Stomach smooth muscle (tissue), 2 donors: Measurements from ENCODE around the gene DPEP2.
A peak's percentile ranks its signal among the peaks of the same experiment; 100 is the strongest.
"Not testable (repeated sequence)": the region's sequence is repeated elsewhere in the genome, so short reads cannot be mapped to it uniquely, and the experiment has no call there.

Experiments used
- H3K27ac ChIP-seq: one replicate; pipeline ENCODE4 v1.7.0; 2013; ENCODE audit warnings: mild to moderate bottlenecking, low read length, inconsistent platforms
- H3K27me3 ChIP-seq, 2 donors: one replicate each; pipeline ENCODE4 v1.7.0; 2013; ENCODE audit warnings: low read length in 2 of 2; ENCODE audit not compliant: insufficient read depth in 2 of 2, control insufficient read depth in 1 of 2
- H3K36me3 ChIP-seq, 2 donors: one replicate each; pipeline ENCODE4 v1.7.0; 2013; ENCODE audit warnings: low read length in 2 of 2; ENCODE audit not compliant: control insufficient read depth in 2 of 2, insufficient read depth in 2 of 2
- H3K4me1 ChIP-seq: one replicate; pipeline ENCODE4 v1.7.0; 2013; ENCODE audit warnings: low read length; ENCODE audit not compliant: control insufficient read depth, insufficient read depth
- H3K4me3 ChIP-seq, 2 donors: one replicate each; pipeline ENCODE4 v1.7.0; 2013; ENCODE audit warnings: low read length in 2 of 2
- H3K9ac ChIP-seq, 2 donors: one replicate each; pipeline ENCODE4 v1.7.0; 2013; ENCODE audit warnings: low read length in 2 of 2, mild to moderate bottlenecking in 1 of 2
- H3K9me3 ChIP-seq, 2 donors: one replicate each; pipeline ENCODE4 v1.7.0; 2013; ENCODE audit warnings: low read length in 2 of 2; ENCODE audit not compliant: control insufficient read depth in 2 of 2
- donor health status: healthy.
- donor health status: Pancreatic carcinoma.

Gene DPEP2, protein sequence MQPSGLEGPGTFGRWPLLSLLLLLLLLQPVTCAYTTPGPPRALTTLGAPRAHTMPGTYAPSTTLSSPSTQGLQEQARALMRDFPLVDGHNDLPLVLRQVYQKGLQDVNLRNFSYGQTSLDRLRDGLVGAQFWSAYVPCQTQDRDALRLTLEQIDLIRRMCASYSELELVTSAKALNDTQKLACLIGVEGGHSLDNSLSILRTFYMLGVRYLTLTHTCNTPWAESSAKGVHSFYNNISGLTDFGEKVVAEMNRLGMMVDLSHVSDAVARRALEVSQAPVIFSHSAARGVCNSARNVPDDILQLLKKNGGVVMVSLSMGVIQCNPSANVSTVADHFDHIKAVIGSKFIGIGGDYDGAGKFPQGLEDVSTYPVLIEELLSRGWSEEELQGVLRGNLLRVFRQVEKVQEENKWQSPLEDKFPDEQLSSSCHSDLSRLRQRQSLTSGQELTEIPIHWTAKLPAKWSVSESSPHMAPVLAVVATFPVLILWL

GRCh38 chr16:67998779-67999688, at the start of gene DPEP2:
Gene DPEP2, minus strand, starts transcription at chr16:67999484. Its CDS starts 6,272 bp downstream, at chr16:67993212.
- not testable (repeated sequence) for H3K9ac ChIP-seq, H3K27me3 ChIP-seq, H3K4me1 ChIP-seq, H3K27ac ChIP-seq, H3K36me3 ChIP-seq, H3K9me3 ChIP-seq
- peak within 1 kb of the TSS in 1 of 2 donors; percentile 15 for H3K4me3 ChIP-seq

- no peaks in the 10 kb centered on the region for H3K9me3 ChIP-seq
- no peak overlapping the region for H3K27ac ChIP-seq
- H3K9ac ChIP-seq, result no peak overlapping the region
- H3K4me1 ChIP-seq, result no peaks in the 10 kb centered on the region
- H3K4me3 ChIP-seq, result no peak overlapping the region
- peaks cover 12 to 18% of the 10 kb centered on the region in 2 donors for H3K36me3 ChIP-seq
- no peaks in the 10 kb centered on the region for H3K27me3 ChIP-seq
Measured at GRCh38 chr16:68047987-68048386, 48.7 kb upstream of the DPEP2 start.

DNA sequence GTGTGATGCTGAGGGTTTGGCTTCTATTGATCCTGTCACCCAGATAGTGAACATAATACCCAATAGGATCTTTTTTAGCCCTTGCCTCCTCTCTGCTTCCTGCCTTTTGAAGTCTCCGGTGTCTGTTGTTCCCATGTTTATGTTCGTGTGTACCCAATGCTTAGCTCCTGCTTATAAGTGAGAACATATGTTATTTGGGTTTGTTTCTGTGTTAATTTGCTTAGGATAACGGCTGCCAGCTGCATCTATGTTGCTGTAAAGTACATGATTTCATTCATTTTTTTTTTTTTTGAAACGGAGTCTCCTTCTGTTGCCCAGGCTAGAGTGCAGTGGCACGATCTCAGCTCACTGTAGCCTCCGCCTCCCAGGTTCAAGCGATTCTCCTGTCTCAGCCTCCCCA, 46.8 kb upstream of the DPEP2 start:
- no peak overlapping the region for H3K9ac ChIP-seq
- H3K27ac ChIP-seq, result no peak overlapping the region
- H3K27me3 ChIP-seq, result no peaks in the 10 kb centered on the region
- H3K9me3 ChIP-seq, result no peaks in the 10 kb centered on the region
- no peaks in the 10 kb centered on the region for H3K4me1 ChIP-seq
- H3K36me3 ChIP-seq, result peaks cover 8 to 16% of the 10 kb centered on the region in 2 donors
- no peak overlapping the region for H3K4me3 ChIP-seq

- no peak overlapping the region for H3K4me3 ChIP-seq
- peaks cover 5% of the 10 kb centered on the region for H3K4me1 ChIP-seq
- H3K27me3 ChIP-seq, result no peaks in the 10 kb centered on the region
- no peaks in the 10 kb centered on the region for H3K9me3 ChIP-seq
- H3K27ac ChIP-seq, result no peak overlapping the region
- H3K36me3 ChIP-seq, result peaks cover 0 to 6% of the 10 kb centered on the region in 2 donors
- no peak overlapping the region for H3K9ac ChIP-seq
Measured at GRCh38 chr16:68041783-68042182, 42.5 kb upstream of the DPEP2 start.

DNA sequence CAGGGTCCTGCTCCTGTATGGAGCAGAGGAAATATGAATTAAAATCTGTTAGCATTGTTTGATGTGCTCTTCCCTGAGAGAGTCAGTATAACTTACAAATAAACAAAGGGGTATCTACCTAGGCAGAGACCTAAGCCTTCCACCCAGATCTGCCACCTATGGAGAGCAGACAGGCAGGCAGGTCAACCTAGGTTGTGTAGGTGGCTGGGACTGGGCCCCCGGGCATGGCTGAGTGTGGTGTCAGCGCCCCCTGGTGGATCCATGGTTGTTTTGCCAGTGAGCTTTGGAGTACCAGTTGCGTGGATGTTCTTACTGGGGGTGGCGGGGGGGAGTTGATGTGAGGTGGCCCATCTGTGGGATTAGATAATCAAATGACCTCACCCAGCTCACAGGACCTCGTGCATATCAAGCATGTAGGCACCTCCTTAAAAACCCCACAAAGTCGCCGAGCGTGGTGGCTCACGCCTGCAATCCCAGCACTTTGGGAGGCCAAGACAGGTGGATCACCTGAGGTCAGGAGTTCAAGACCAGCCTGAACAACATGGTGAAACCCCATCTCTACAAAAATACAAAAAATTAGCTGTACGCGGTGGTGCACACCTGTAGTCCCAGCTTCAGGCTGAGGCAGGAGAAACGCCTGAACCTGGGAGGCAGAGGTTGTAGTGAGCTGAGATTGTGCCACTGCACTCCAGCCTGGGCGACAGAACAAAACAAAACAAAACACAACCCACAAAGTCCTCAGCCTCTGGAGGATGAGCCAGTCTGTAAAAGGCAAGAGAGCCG, 41.4 kb upstream of the DPEP2 start:
- Histone ChIP-seq H3K27ac (no peak overlapping the region), H3K9ac (no peak overlapping the region), H3K27me3 (no peaks in the 10 kb centered on the region), H3K9me3 (no peaks in the 10 kb centered on the region), H3K4me1 (peaks cover 5% of the 10 kb centered on the region), H3K36me3 (peaks cover 0 to 6% of the 10 kb centered on the region in 2 donors), H3K4me3 (no peak overlapping the region)

- no peak overlapping the region for H3K9ac ChIP-seq
- H3K27me3 ChIP-seq, result no peaks in the 10 kb centered on the region
- H3K36me3 ChIP-seq, result peaks cover 0 to 6% of the 10 kb centered on the region in 2 donors
- peaks cover 5% of the 10 kb centered on the region for H3K4me1 ChIP-seq
- H3K4me3 ChIP-seq, result no peak overlapping the region
- H3K27ac ChIP-seq, result no peak overlapping the region
- no peaks in the 10 kb centered on the region for H3K9me3 ChIP-seq
Measured at GRCh38 chr16:68037841-68038597, 38.7 kb upstream of the DPEP2 start.

- Histone ChIP-seq H3K9me3 (no peaks in the 10 kb centered on the region), H3K27me3 (no peaks in the 10 kb centered on the region), H3K4me1 (no peaks in the 10 kb centered on the region), H3K9ac (no peak overlapping the region), H3K27ac (no peak overlapping the region), H3K36me3 (peaks cover 0 to 6% of the 10 kb centered on the region in 2 donors), H3K4me3 (no peak overlapping the region)
Measured at GRCh38 chr16:68035227-68035626, 35.9 kb upstream of the DPEP2 start.

GRCh38 chr16:68033101-68033500, 33.8 kb upstream of the DPEP2 start:
- Histone ChIP-seq H3K4me1 (no peaks in the 10 kb centered on the region), H3K27ac (no peak overlapping the region), H3K4me3 (no peak overlapping the region), H3K27me3 (no peaks in the 10 kb centered on the region), H3K9me3 (no peaks in the 10 kb centered on the region), H3K36me3 (peaks cover 0 to 2% of the 10 kb centered on the region in 2 donors), H3K9ac (no peak overlapping the region)

GRCh38 chr16:68031951-68032350, 32.7 kb upstream of the DPEP2 start:
- H3K9me3 ChIP-seq, result no peaks in the 10 kb centered on the region
- H3K4me3 ChIP-seq, result no peak overlapping the region
- H3K36me3 ChIP-seq, result peaks cover 4 to 6% of the 10 kb centered on the region in 2 donors
- H3K4me1 ChIP-seq, result no peaks in the 10 kb centered on the region
- H3K27me3 ChIP-seq, result no peaks in the 10 kb centered on the region
- H3K9ac ChIP-seq, result no peak overlapping the region
- H3K27ac ChIP-seq, result no peak overlapping the region

- H3K27ac ChIP-seq, result not testable (repeated sequence)
Measured at GRCh38 chr16:68030108-68030507, 30.8 kb upstream of the DPEP2 start.

More at GRCh38 chr16:68030108-68030507, 30.8 kb upstream of the DPEP2 start:
- H3K9me3 ChIP-seq, H3K4me3 ChIP-seq, H3K36me3 ChIP-seq, H3K27me3 ChIP-seq, H3K4me1 ChIP-seq, H3K9ac ChIP-seq: not testable (repeated sequence)
